HG02763 (cell line): ENCODE measurements around the gene VPS35.
"Not testable (repeated sequence)": the region's sequence is repeated elsewhere in the genome, so short reads cannot be mapped to it uniquely, and the experiment has no call there.

Experiments used
- ATAC-seq: cut with Tn5 transposase; IDR thresholded peaks from one replicate; pipeline ENCODE4 v1.9.1; 2021; ENCODE audit warnings: mild to moderate bottlenecking, moderate library complexity; ENCODE audit not compliant: unreplicated experiment

VPS35 gene

GRCh38 chr16:46673320-46674013 lies 15.5 kb downstream of the VPS35 start:
- peak; percentile 68 for ATAC-seq

DNA sequence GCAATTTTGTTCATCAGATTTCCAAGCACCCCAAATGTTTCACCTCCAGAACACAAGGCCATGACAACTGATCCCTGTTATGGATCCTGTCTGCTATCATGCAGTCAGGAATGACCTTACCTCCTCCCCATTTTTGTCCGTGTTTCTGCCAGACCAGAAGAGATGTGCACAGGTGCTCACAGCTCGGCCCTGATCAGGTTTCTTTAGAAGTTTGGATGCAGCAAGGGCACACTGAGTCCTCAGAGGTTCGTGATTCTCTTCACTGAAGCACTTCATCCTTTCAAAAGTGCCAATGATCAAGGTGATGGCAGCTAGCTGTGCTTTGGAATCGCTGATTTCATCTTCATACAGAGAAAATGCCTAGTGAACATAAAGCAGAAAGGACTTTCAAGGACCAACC lies 26.9 kb downstream of the VPS35 start:
- no peak for ATAC-seq

- peak; percentile 84 for ATAC-seq
These were observed 30.1 kb downstream of the VPS35 start for GRCh38 chr16:46658925-46659324.

GRCh38 chr16:46651305-46651704 lies 37.7 kb downstream of the VPS35 start:
- no peak for ATAC-seq

DNA sequence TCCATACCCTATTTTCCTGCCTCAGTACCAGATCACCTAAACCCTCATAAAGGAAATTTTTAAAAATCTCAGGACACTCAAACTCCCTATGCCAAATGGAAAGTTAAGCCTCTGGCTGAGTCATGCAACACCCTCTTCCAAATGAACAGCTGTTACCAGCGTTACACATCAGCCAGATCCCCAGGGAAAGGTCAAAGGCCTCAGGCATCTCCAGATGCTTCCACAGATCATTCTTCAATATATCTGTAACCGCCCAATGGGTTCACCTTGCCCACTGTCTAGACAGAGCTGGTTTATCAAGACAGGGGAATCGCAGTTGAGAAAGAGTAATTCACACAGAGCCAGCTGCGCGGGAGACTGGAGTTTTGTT lies 38.7 kb downstream of the VPS35 start:
- no peak for ATAC-seq

- ATAC-seq: no peak
These were observed 39.3 kb downstream of the VPS35 start for GRCh38 chr16:46649588-46650253.

DNA sequence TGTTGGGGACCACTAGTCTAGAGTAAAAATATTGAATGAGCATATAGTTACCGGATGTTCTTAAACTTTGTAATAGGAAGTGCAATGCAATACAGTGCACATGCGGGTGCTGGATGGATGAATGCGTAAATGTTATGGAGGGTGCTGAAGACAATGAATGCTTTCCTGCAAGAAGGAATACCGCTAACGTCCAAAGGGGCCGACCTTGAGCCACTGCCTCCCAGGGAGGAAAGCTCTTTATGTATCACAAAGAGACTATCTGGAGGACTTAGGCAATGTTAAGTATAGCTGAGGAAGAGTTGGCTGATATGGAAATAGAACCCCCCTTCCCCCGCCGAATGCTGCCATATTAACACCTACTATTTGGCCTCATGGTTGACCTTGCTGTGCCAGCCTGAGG lies 40.3 kb downstream of the VPS35 start:
- no peak for ATAC-seq

GRCh38 chr16:46638947-46639925 lies 49.7 kb downstream of the VPS35 start:
- no peak for ATAC-seq

- no peak for ATAC-seq
These were observed 55.9 kb downstream of the VPS35 start for GRCh38 chr16:46632778-46633733.

- ATAC-seq: no peak
These were observed 59.4 kb downstream of the VPS35 start for GRCh38 chr16:46629331-46630219.

DNA sequence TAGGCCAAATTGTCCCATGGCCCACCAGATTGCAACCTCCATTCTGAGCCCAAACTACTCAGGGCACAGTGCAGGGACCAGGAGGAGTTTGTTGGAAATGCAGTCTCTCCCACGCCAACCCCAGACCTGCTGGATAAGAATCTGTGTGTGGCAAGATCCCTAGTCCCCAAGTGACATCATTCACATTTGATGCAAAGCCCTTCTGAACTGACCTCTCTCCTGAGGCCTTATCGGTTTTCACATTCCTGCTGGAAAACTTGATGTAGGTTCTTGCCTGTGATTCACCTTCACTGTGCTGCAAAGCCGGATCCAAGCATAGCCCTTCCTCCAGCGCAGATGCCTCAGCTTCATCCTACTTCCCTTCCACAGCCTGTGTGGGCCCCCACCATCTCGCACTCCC lies 61.2 kb downstream of the VPS35 start:
- no peak for ATAC-seq

DNA sequence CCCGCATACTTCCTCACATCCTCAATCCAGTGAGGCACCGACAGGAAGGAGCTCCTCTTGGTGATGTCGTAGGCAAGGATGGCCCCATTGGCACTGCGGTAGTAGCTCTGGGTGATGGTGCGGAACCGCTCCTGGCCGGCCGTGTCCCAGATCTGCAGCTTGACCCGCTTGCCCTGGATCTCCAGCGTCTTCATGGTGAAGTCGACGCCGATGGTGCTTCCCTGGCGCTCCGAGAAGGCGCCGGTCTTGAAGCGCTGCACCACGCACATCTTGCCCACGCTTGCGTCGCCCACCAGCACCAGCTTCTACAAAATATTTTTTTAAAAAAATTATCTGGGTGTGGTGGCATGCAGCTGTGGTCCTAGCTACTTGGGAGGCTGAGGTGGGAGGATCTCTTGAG lies 62.3 kb downstream of the VPS35 start:
- not testable (repeated sequence) for ATAC-seq

DNA sequence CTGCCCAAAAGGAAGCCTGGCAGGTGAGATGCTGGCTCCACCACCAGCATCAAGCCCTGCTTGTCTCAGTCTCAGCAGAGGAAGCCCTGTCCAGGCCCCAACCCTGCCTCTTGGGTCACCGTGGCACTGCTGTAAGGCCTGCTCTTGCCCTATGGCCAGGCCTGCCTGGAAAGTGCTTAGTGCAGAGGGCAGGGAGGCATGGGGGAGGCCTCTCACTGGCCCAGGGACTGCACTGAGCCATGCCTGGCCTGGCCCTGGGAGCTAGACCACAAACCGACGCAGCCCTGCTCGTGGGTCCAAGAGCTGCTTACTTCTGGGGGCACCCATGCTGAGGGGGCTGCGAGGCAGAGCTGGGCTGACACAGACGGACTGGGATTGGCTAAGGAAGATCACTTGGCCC lies 64.1 kb downstream of the VPS35 start:
- not testable (repeated sequence) for ATAC-seq

GRCh38 chr16:46623707-46624106 lies 65.3 kb downstream of the VPS35 start:
- ATAC-seq: not testable (repeated sequence)

DNA sequence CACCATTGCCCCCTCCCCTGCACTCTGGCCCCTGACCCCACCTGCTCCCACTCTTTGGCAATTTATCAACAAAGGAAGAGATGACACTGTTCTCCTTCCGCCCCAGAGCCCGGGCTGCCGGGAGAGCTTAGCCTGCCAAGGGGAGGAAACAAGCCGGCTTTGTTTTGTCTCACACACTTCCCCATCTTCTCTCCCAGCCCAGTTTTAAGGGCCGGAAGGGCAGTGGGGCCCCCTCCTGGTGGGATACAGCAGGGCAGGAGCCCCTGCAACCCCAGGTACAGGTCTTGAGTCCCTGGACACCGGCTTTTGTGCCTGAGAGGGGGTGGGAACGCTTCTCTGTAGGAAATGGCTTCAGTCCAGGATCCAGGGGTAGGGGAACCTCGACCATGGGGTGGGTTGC lies 65.7 kb downstream of the VPS35 start:
- ATAC-seq: not testable (repeated sequence)

DNA sequence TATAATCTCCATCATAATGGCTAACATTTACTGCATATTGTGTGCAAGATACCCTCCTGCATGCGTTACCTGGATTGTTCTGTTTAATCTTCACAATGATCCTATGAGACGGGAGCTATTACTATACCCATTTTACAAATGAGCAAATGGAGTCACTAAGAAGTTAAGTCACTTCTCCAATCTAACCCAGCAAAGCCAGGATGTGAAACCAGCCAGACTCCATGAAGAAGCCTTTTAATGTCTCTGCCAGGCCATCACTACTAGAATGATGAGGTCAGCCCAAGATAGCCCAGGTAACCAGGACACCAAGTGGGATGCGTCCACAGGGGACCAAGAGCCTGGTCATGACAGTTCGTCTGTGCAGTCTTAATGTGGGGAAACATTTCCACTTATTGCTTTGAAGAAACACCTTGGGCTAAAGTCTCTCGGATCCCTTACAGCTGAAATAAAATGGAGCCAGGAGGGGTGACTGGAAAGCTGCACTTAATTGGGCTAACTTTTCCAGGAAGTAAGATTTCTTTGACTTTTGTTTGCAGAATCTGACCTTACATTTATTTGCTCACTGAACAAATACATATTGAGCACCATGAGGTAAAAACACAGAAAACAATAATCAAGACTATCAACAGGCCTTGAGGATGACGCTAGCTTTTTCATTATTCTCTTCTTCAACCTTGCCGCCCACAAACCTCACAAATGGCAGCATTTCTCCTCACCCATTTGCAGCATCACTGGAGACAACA lies 66.9 kb downstream of the VPS35 start:
- ATAC-seq: no peak

- ATAC-seq: peak; percentile 92
These were observed 67.7 kb downstream of the VPS35 start, which contains the start of gene SHCBP1 for GRCh38 chr16:46621006-46621933. TSS of gene SHCBP1 (minus strand) at chr16:46621379. CDS start at chr16:46621359, 20 bp downstream.
